HepG2 (cell line): Measurements from ENCODE around the gene IGF2BP3. TPM values are rescaled to one million over a fixed set of nuclear protein-coding genes. Genes with fewer than 3 reads are reported as not detected.

Experiments
- ATAC-seq: fragments of 200-7000 bp; cut with Tn5 transposase; 3 replicates; pipeline ENCODE4 v1.9.1; 2020; ENCODE audit warnings: mild to moderate bottlenecking, moderate library complexity
- BruUV-seq: library from RNA; stranded (reverse); fragments of 400-500 nt; replicated peaks from 2 replicates; lab custom pipeline; 2021; lab: Mats Ljungman, UMichigan
- CTCF ChIA-PET: fragments of 300-600 bp; formaldehyde crosslinking; extraction: SDS; loops from one replicate; lab custom pipeline; 2021; ENCODE audit warnings: low total read pairs, inconsistent platforms, low intra/inter-chr PET ratio; lab: Yijun Ruan, JAX
- POLR2A ChIA-PET: fragments of 350-600 bp; sonication (Branson Sonifier 250); formaldehyde crosslinking; loops from one replicate; lab custom pipeline; 2020; ENCODE audit warnings: antibody characterized with exemption, inconsistent platforms; lab: Yijun Ruan, JAX
- DNase-seq: peaks from one replicate; pipeline ENCODE4 v3.0.0-alpha.2; 2015; ENCODE audit warnings: low spot score
- FAIRE-seq: peaks from 3 replicates; lab custom pipeline; 2011; peaks lifted over from hg19 to GRCh38; lab: Jason Lieb, UNC
- H2AFZ ChIP-seq: one replicate; pipeline ENCODE4 v1.6.1; 2011; ENCODE audit warnings: low read length, inconsistent platforms
- H3K27ac ChIP-seq: fragments of 300-600 bp; 3 replicates; pipeline ENCODE4 v1.8.0; 2011; ENCODE audit warnings: mixed run types, mild to moderate bottlenecking, mixed read lengths, low read length, inconsistent platforms; ENCODE audit not compliant: insufficient read depth; ENCODE audit errors: extremely low read length
- H3K27me3 ChIP-seq, 2 experiments: fragments of 200-600 bp in 1 of 2; 2 replicates in 1 of 2; 3 replicates in 1 of 2; pipeline versions ENCODE4 v1.6.0 to v1.8.0; 2011; ENCODE audit warnings: low read length in 2 of 2, mild to moderate bottlenecking in 2 of 2, moderate library complexity in 2 of 2, inconsistent platforms in 1 of 2; ENCODE audit not compliant: insufficient read depth in 2 of 2, control insufficient read depth in 1 of 2
- H3K36me3 ChIP-seq, 2 experiments: fragments of 200-600 bp in 1 of 2; replicated peaks in 1 of 2; 2 replicates in 1 of 2; 3 replicates in 1 of 2; pipeline versions ENCODE4 v1.5.1 to v1.8.0; 2011; ENCODE audit warnings: low read length in 2 of 2, inconsistent platforms in 1 of 2; ENCODE audit not compliant: insufficient read depth in 2 of 2, control insufficient read depth in 1 of 2
- H3K4me1 ChIP-seq: 2 replicates; pipeline ENCODE4 v1.5.1; 2012; ENCODE audit warnings: low read length, inconsistent platforms; ENCODE audit not compliant: insufficient read depth
- H3K4me2 ChIP-seq: 2 replicates; pipeline ENCODE4 v1.6.0; 2011; ENCODE audit warnings: low read depth, low read length, inconsistent platforms
- H3K4me3 ChIP-seq, 3 experiments: fragments of 200-600 bp in 1 of 3; sonication (generic), shearing (Covaris generic) in 1 of 3; replicated peaks in 1 of 3; 2 replicates each; pipeline ENCODE4 v1.5.1; 2011 to 2016; ENCODE audit warnings: low read length in 3 of 3, inconsistent platforms in 2 of 3, low read depth in 2 of 3, mild to moderate bottlenecking in 2 of 3, control low read depth in 1 of 3, mixed read lengths in 1 of 3; ENCODE audit not compliant: insufficient read depth in 1 of 3
- H3K79me2 ChIP-seq: one replicate; pipeline ENCODE4 v1.6.1; 2011; ENCODE audit warnings: low read length, inconsistent platforms; ENCODE audit not compliant: insufficient read depth
- H3K9ac ChIP-seq: 2 replicates; pipeline ENCODE4 v1.6.0; 2011; ENCODE audit warnings: mild to moderate bottlenecking, low read depth, low read length, inconsistent platforms; ENCODE audit not compliant: insufficient read depth
- H3K9me3 ChIP-seq: 2 replicates; pipeline ENCODE4 v1.5.1; 2012; ENCODE audit warnings: mild to moderate bottlenecking, low read length
- H4K20me1 ChIP-seq: 2 replicates; pipeline ENCODE4 v1.6.0; 2011; ENCODE audit warnings: inconsistent platforms, mild to moderate bottlenecking, low read length, moderate library complexity; ENCODE audit not compliant: insufficient read depth
- GRHL1 ChIP-seq: sonication (generic); formaldehyde crosslinking; conservative IDR thresholded peaks from 2 replicates; pipeline ENCODE4 v1.8.0; 2022; ENCODE audit warnings: missing genetic modification reagents
- KAT7 ChIP-seq: IDR thresholded peaks from 2 replicates; pipeline ENCODE4 v1.6.1; 2018; ENCODE audit warnings: borderline replicate concordance, missing compliant biosample characterization
- MATR3 ChIP-seq: sonication (generic); formaldehyde crosslinking; IDR thresholded peaks from 2 replicates; pipeline ENCODE4 v1.4.0; 2020; ENCODE audit warnings: missing genetic modification reagents
- POGZ ChIP-seq: sonication (generic); formaldehyde crosslinking; IDR thresholded peaks from 2 replicates; pipeline ENCODE4 v1.4.0; 2020; ENCODE audit warnings: mild to moderate bottlenecking, missing genetic modification reagents
- RARA ChIP-seq: IDR thresholded peaks from 2 replicates; pipeline ENCODE4 v1.6.1; 2016; ENCODE audit warnings: missing genetic modification reagents, missing compliant biosample characterization
- RBFOX2 ChIP-seq: fragments of 200-400 bp; formaldehyde crosslinking; IDR thresholded peaks from 2 replicates; pipeline ENCODE4 v1.6.1; 2017; ENCODE audit warnings: low read depth, mild to moderate bottlenecking, low read length
- SRF ChIP-seq: IDR thresholded peaks from 2 replicates; pipeline ENCODE4 v1.6.1; 2011; ENCODE audit warnings: mild to moderate bottlenecking, low read depth, low read length, moderate library complexity
- TRIM24 ChIP-seq: sonication (generic); formaldehyde crosslinking; IDR thresholded peaks from 2 replicates; pipeline ENCODE4 v1.8.0; 2022; ENCODE audit warnings: mild to moderate bottlenecking, missing genetic modification reagents
- ZKSCAN1 ChIP-seq: fragments of 150-350 bp; IDR thresholded peaks from 2 replicates; pipeline ENCODE4 v1.6.1; 2014; ENCODE audit warnings: low read length
- ZNF10 ChIP-seq: sonication (generic); formaldehyde crosslinking; IDR thresholded peaks from 2 replicates; pipeline ENCODE4 v1.4.0; 2020; ENCODE audit warnings: mild to moderate bottlenecking, low read depth, missing genetic modification reagents, borderline replicate concordance
- ZNF3 ChIP-seq: IDR thresholded peaks from 2 replicates; pipeline ENCODE4 v1.7.0; 2017; ENCODE audit warnings: inconsistent platforms
- WGBS: methylation state at CpG from one replicate; pipeline ENCODE4 v1.1.6; 2017; ENCODE audit warnings: low lambda C conversion rate; 5-methylcytosine and 5-hydroxymethylcytosine counted together
- in situ Hi-C: cut with HindIII; loops from 2 replicates; pipeline ENCODE4 v1.10.0; 2017; ENCODE audit warnings: low pct_unique_long_range_greater_than_20kb; ENCODE audit not compliant: extremely low pct_ligation_motif_present
- intact Hi-C: fragments of 100-400 bp; cut with micrococcal nuclease; formaldehyde crosslinking; loops from one replicate; pipeline ENCODE4 v1.10.0; 2022; ENCODE audit not compliant: unreplicated experiment
- polyA plus RNA-seq, 8 experiments: library from polyadenylated mRNA; depleted of rRNA in 3 of 8; stranded (reverse) in 7 of 8; unstranded in 1 of 8; fragments of >200 nt; fragmentation: Illumina TruSeq in 4 of 8; extraction: Trizol in 4 of 8; gene quantifications; 2 replicates each; pipeline versions ENCODE4 v1.2.1 to v1.2.3, GENCODE V29; 2011 to 2016; ENCODE audit warnings: low read depth in 4 of 8, missing spikeins in 1 of 8, mixed read lengths in 1 of 8; ENCODE audit not compliant: insufficient read depth in 1 of 8
- total RNA-seq, 5 experiments: library from RNA; depleted of rRNA; stranded (reverse); fragments of >200 nt; fragmentation: Illumina TruSeq; extraction: Trizol; gene quantifications; 2 replicates each; pipeline ENCODE4 v1.2.3, GENCODE V29; 2016; ENCODE audit warnings: low read depth in 1 of 5

Gene IGF2BP3
- total and polyA plus RNA-seq, 2 of the 13 experiments (the other 11 are each of a cell fraction or from before 2014, with no cell fraction given): 37.7 to 39.5 TPM

GRCh38 chr7:23487670-23488069, 17.4 kb upstream of the IGF2BP3 start:
- H4K20me1 ChIP-seq: no peaks in the 10 kb centered on the region
- H3K79me2 ChIP-seq: peaks cover 5% of the 10 kb centered on the region
- no peak for TF ChIP-seq KAT7 (CRISPR knock-in tag)
- no peak for TF ChIP-seq MATR3 (CRISPR knock-in tag)
- TF ChIP-seq ZNF10: no peak
- no peak for TF ChIP-seq GRHL1
- 0 out of 2 replicates have a peak, but pooled peaks have one; percentile 44 for TF ChIP-seq SRF
- TF ChIP-seq POGZ: no peak
- TF ChIP-seq TRIM24 (CRISPR knock-in tag): no peak
- peak; percentile 91 for TF ChIP-seq ZNF3
- TF ChIP-seq RBFOX2: no peak
- TF ChIP-seq RARA (CRISPR knock-in tag): no peak
- TF ChIP-seq ZKSCAN1: no peak
- H3K9ac ChIP-seq: no peak overlapping the region
- H2AFZ ChIP-seq: no peak overlapping the region
- H3K4me2 ChIP-seq: no peak overlapping the region
- in situ Hi-C loops (no loop called here), intact Hi-C loops (no loop called here)
- no TSS peak for BruUV-seq
- no peak overlapping the region for H3K27ac ChIP-seq
- H3K4me1 ChIP-seq: peaks cover 25% of the 10 kb centered on the region; the same call in 1 of the 2 replicates
- DNase-seq: peak; percentile 53
- WGBS: 11% methylated on average over 4 of the region's 4 CpGs
- no peaks in the 10 kb centered on the region for H3K36me3 ChIP-seq
- H3K4me3 ChIP-seq: no peak overlapping the region
- CTCF ChIA-PET: no interaction called here
- no peaks in the 10 kb centered on the region for H3K27me3 ChIP-seq
- no peak for FAIRE-seq
- POLR2A ChIA-PET: no interaction called here
- ATAC-seq: peak; percentile 53; the same call in 2 of the 3 replicates
- H3K9me3 ChIP-seq: no peaks in the 10 kb centered on the region
